ENCODE results near the gene C1D. TPM values are rescaled to one million over a fixed set of nuclear protein-coding genes. Genes with fewer than 3 reads are reported as not detected.

C1D gene
- 56.6 TPM for total RNA-seq

- Histone ChIP-seq H3K9me3 (ENCODE audit: low read depth, low read length) (no peaks in the 10 kb centered on the region), H3K27me3 (ENCODE audit: insufficient read depth, low read length) (no peaks in the 10 kb centered on the region), H3K4me1 (ENCODE audit: insufficient read depth, low read length) (peaks cover 26% of the 10 kb centered on the region), H3K4me3 (ENCODE audit: low read length) (peak within 1 kb of the TSS; percentile 83)
These were observed at the start of gene C1D for GRCh38 chr2:68062680-68063387. Gene C1D, minus strand, starts transcription at chr2:68063004. Its CDS starts 15,694 bp downstream, at chr2:68047310.

- peaks cover 14% of the 10 kb centered on the region for H3K4me1 ChIP-seq (ENCODE audit: insufficient read depth, low read length)
- peaks cover 14% of the 10 kb centered on the region for H3K9me3 ChIP-seq (ENCODE audit: low read depth, low read length)
- no peaks in the 10 kb centered on the region for H3K27me3 ChIP-seq (ENCODE audit: insufficient read depth, low read length)
- no peak overlapping the region for H3K4me3 ChIP-seq (ENCODE audit: low read length)
These were observed 47.3 kb upstream of the C1D start for GRCh38 chr2:68110102-68110501.

GRCh38 chr2:68108120-68108519, 45.3 kb upstream of the C1D start:
- Histone ChIP-seq H3K27me3 (ENCODE audit: insufficient read depth, low read length) (no peaks in the 10 kb centered on the region), H3K9me3 (ENCODE audit: low read depth, low read length) (peaks cover 16% of the 10 kb centered on the region), H3K4me1 (ENCODE audit: insufficient read depth, low read length) (peaks cover 14% of the 10 kb centered on the region), H3K4me3 (ENCODE audit: low read length) (no peak overlapping the region)

GRCh38 chr2:68107475-68107874, 44.7 kb upstream of the C1D start:
- H3K9me3 ChIP-seq (ENCODE audit: low read depth, low read length) = peaks cover 16% of the 10 kb centered on the region
- no peak overlapping the region for H3K4me3 ChIP-seq (ENCODE audit: low read length)
- no peaks in the 10 kb centered on the region for H3K27me3 ChIP-seq (ENCODE audit: insufficient read depth, low read length)
- H3K4me1 ChIP-seq (ENCODE audit: insufficient read depth, low read length) = peaks cover 14% of the 10 kb centered on the region

- no peaks in the 10 kb centered on the region for H3K27me3 ChIP-seq (ENCODE audit: insufficient read depth, low read length)
- no peak overlapping the region for H3K4me3 ChIP-seq (ENCODE audit: low read length)
- H3K4me1 ChIP-seq (ENCODE audit: insufficient read depth, low read length) = peaks cover 20% of the 10 kb centered on the region
- H3K9me3 ChIP-seq (ENCODE audit: low read depth, low read length) = peaks cover 16% of the 10 kb centered on the region
These were observed 41.5 kb upstream of the C1D start for GRCh38 chr2:68104111-68104835.

GRCh38 chr2:68103709-68104055, 40.9 kb upstream of the C1D start:
- Histone ChIP-seq H3K27me3 (ENCODE audit: insufficient read depth, low read length) (no peaks in the 10 kb centered on the region), H3K4me1 (ENCODE audit: insufficient read depth, low read length) (peaks cover 20% of the 10 kb centered on the region), H3K4me3 (ENCODE audit: low read length) (no peak overlapping the region), H3K9me3 (ENCODE audit: low read depth, low read length) (peaks cover 16% of the 10 kb centered on the region)

- Histone ChIP-seq H3K4me1 (ENCODE audit: insufficient read depth, low read length) (peaks cover 15% of the 10 kb centered on the region), H3K9me3 (ENCODE audit: low read depth, low read length) (peaks cover 16% of the 10 kb centered on the region), H3K4me3 (ENCODE audit: low read length) (no peak overlapping the region), H3K27me3 (ENCODE audit: insufficient read depth, low read length) (no peaks in the 10 kb centered on the region)
These were observed 40.4 kb upstream of the C1D start for GRCh38 chr2:68103030-68103708.

GRCh38 chr2:68100189-68100588, 37.4 kb upstream of the C1D start:
- H3K9me3 ChIP-seq (ENCODE audit: low read depth, low read length) = peaks cover 3% of the 10 kb centered on the region
- H3K27me3 ChIP-seq (ENCODE audit: insufficient read depth, low read length) = no peaks in the 10 kb centered on the region
- peaks cover 6% of the 10 kb centered on the region for H3K4me1 ChIP-seq (ENCODE audit: insufficient read depth, low read length)
- no peak overlapping the region for H3K4me3 ChIP-seq (ENCODE audit: low read length)

- Histone ChIP-seq H3K4me3 (ENCODE audit: low read length) (no peak overlapping the region), H3K9me3 (ENCODE audit: low read depth, low read length) (no peaks in the 10 kb centered on the region), H3K27me3 (ENCODE audit: insufficient read depth, low read length) (no peaks in the 10 kb centered on the region)
These were observed 36.5 kb upstream of the C1D start for GRCh38 chr2:68099260-68099659.

GRCh38 chr2:68098291-68098797, 35.5 kb upstream of the C1D start:
- Histone ChIP-seq H3K4me1 (ENCODE audit: insufficient read depth, low read length) (peaks cover 6% of the 10 kb centered on the region), H3K9me3 (ENCODE audit: low read depth, low read length) (no peaks in the 10 kb centered on the region), H3K27me3 (ENCODE audit: insufficient read depth, low read length) (no peaks in the 10 kb centered on the region), H3K4me3 (ENCODE audit: low read length) (no peak overlapping the region)

More at GRCh38 chr2:68099260-68099659, 36.5 kb upstream of the C1D start:
- peaks cover 6% of the 10 kb centered on the region for H3K4me1 ChIP-seq (ENCODE audit: insufficient read depth, low read length)

GRCh38 chr2:68094111-68094510, 31.3 kb upstream of the C1D start:
- Histone ChIP-seq H3K9me3 (ENCODE audit: low read depth, low read length) (no peaks in the 10 kb centered on the region), H3K4me3 (ENCODE audit: low read length) (no peak overlapping the region), H3K27me3 (ENCODE audit: insufficient read depth, low read length) (no peaks in the 10 kb centered on the region)

GRCh38 chr2:68093634-68094033, 30.8 kb upstream of the C1D start:
- no peaks in the 10 kb centered on the region for H3K9me3 ChIP-seq (ENCODE audit: low read depth, low read length)
- H3K4me1 ChIP-seq (ENCODE audit: insufficient read depth, low read length) = no peaks in the 10 kb centered on the region
- no peaks in the 10 kb centered on the region for H3K27me3 ChIP-seq (ENCODE audit: insufficient read depth, low read length)
- H3K4me3 ChIP-seq (ENCODE audit: low read length) = no peak overlapping the region

More at GRCh38 chr2:68094111-68094510, 31.3 kb upstream of the C1D start:
- no peaks in the 10 kb centered on the region for H3K4me1 ChIP-seq (ENCODE audit: insufficient read depth, low read length)

GRCh38 chr2:68091439-68092034, 28.7 kb upstream of the C1D start:
- Histone ChIP-seq H3K4me3 (ENCODE audit: low read length) (no peak overlapping the region), H3K27me3 (ENCODE audit: insufficient read depth, low read length) (no peaks in the 10 kb centered on the region), H3K4me1 (ENCODE audit: insufficient read depth, low read length) (no peaks in the 10 kb centered on the region), H3K9me3 (ENCODE audit: low read depth, low read length) (no peaks in the 10 kb centered on the region)

- H3K27me3 ChIP-seq (ENCODE audit: insufficient read depth, low read length) = no peaks in the 10 kb centered on the region
These were observed 27.2 kb upstream of the C1D start for GRCh38 chr2:68089961-68090360.

GRCh38 chr2:68088940-68089339, 26.1 kb upstream of the C1D start:
- no peak overlapping the region for H3K4me3 ChIP-seq (ENCODE audit: low read length)
- H3K4me1 ChIP-seq (ENCODE audit: insufficient read depth, low read length) = no peaks in the 10 kb centered on the region
- H3K27me3 ChIP-seq (ENCODE audit: insufficient read depth, low read length) = no peaks in the 10 kb centered on the region
- H3K9me3 ChIP-seq (ENCODE audit: low read depth, low read length) = no peaks in the 10 kb centered on the region

More at GRCh38 chr2:68089961-68090360, 27.2 kb upstream of the C1D start:
- no peaks in the 10 kb centered on the region for H3K9me3 ChIP-seq (ENCODE audit: low read depth, low read length)
- H3K4me1 ChIP-seq (ENCODE audit: insufficient read depth, low read length) = no peaks in the 10 kb centered on the region
- H3K4me3 ChIP-seq (ENCODE audit: low read length) = no peak overlapping the region

Measured in mononuclear cell (primary cell).